HepG2 (cell line): ENCODE results near the gene HDGFL2. TPM values are rescaled to one million over a fixed set of nuclear protein-coding genes. Genes with fewer than 3 reads are reported as not detected.

Source experiments
- ATAC-seq: fragments of 200-7000 bp; cut with Tn5 transposase; 3 replicates; pipeline ENCODE4 v1.9.1; 2020; ENCODE audit warnings: mild to moderate bottlenecking, moderate library complexity
- BruUV-seq: library from RNA; stranded (reverse); fragments of 400-500 nt; replicated peaks from 2 replicates; lab custom pipeline; 2021; lab: Mats Ljungman, UMichigan
- CTCF ChIA-PET: fragments of 300-600 bp; formaldehyde crosslinking; extraction: SDS; loops from one replicate; lab custom pipeline; 2021; ENCODE audit warnings: low total read pairs, inconsistent platforms, low intra/inter-chr PET ratio; lab: Yijun Ruan, JAX
- POLR2A ChIA-PET: fragments of 350-600 bp; sonication (Branson Sonifier 250); formaldehyde crosslinking; loops from one replicate; lab custom pipeline; 2020; ENCODE audit warnings: antibody characterized with exemption, inconsistent platforms; lab: Yijun Ruan, JAX
- DNase-seq: peaks from one replicate; pipeline ENCODE4 v3.0.0-alpha.2; 2015; ENCODE audit warnings: low spot score
- FAIRE-seq: peaks from 3 replicates; lab custom pipeline; 2011; peaks lifted over from hg19 to GRCh38; lab: Jason Lieb, UNC
- H2AFZ ChIP-seq: one replicate; pipeline ENCODE4 v1.6.1; 2011; ENCODE audit warnings: low read length, inconsistent platforms
- H3K27ac ChIP-seq: fragments of 300-600 bp; 3 replicates; pipeline ENCODE4 v1.8.0; 2011; ENCODE audit warnings: mixed run types, mild to moderate bottlenecking, mixed read lengths, low read length, inconsistent platforms; ENCODE audit not compliant: insufficient read depth; ENCODE audit errors: extremely low read length
- H3K27me3 ChIP-seq, 2 experiments: fragments of 200-600 bp in 1 of 2; 2 replicates in 1 of 2; 3 replicates in 1 of 2; pipeline versions ENCODE4 v1.6.0 to v1.8.0; 2011; ENCODE audit warnings: low read length in 2 of 2, mild to moderate bottlenecking in 2 of 2, moderate library complexity in 2 of 2, inconsistent platforms in 1 of 2; ENCODE audit not compliant: insufficient read depth in 2 of 2, control insufficient read depth in 1 of 2
- H3K36me3 ChIP-seq, 2 experiments: fragments of 200-600 bp in 1 of 2; replicated peaks in 1 of 2; 2 replicates in 1 of 2; 3 replicates in 1 of 2; pipeline versions ENCODE4 v1.5.1 to v1.8.0; 2011; ENCODE audit warnings: low read length in 2 of 2, inconsistent platforms in 1 of 2; ENCODE audit not compliant: insufficient read depth in 2 of 2, control insufficient read depth in 1 of 2
- H3K4me1 ChIP-seq: 2 replicates; pipeline ENCODE4 v1.5.1; 2012; ENCODE audit warnings: low read length, inconsistent platforms; ENCODE audit not compliant: insufficient read depth
- H3K4me2 ChIP-seq: 2 replicates; pipeline ENCODE4 v1.6.0; 2011; ENCODE audit warnings: low read depth, low read length, inconsistent platforms
- H3K4me3 ChIP-seq, 3 experiments: fragments of 200-600 bp in 1 of 3; sonication (generic), shearing (Covaris generic) in 1 of 3; replicated peaks in 1 of 3; 2 replicates each; pipeline ENCODE4 v1.5.1; 2011 to 2016; ENCODE audit warnings: low read length in 3 of 3, inconsistent platforms in 2 of 3, low read depth in 2 of 3, mild to moderate bottlenecking in 2 of 3, control low read depth in 1 of 3, mixed read lengths in 1 of 3; ENCODE audit not compliant: insufficient read depth in 1 of 3
- H3K79me2 ChIP-seq: one replicate; pipeline ENCODE4 v1.6.1; 2011; ENCODE audit warnings: low read length, inconsistent platforms; ENCODE audit not compliant: insufficient read depth
- H3K9ac ChIP-seq: 2 replicates; pipeline ENCODE4 v1.6.0; 2011; ENCODE audit warnings: mild to moderate bottlenecking, low read depth, low read length, inconsistent platforms; ENCODE audit not compliant: insufficient read depth
- H3K9me3 ChIP-seq: 2 replicates; pipeline ENCODE4 v1.5.1; 2012; ENCODE audit warnings: mild to moderate bottlenecking, low read length
- H4K20me1 ChIP-seq: 2 replicates; pipeline ENCODE4 v1.6.0; 2011; ENCODE audit warnings: inconsistent platforms, mild to moderate bottlenecking, low read length, moderate library complexity; ENCODE audit not compliant: insufficient read depth
- ATF5 ChIP-seq: sonication (generic); formaldehyde crosslinking; IDR thresholded peaks from 2 replicates; pipeline ENCODE4 v1.4.0; 2020; ENCODE audit warnings: mild to moderate bottlenecking, low read depth, missing genetic modification reagents
- BORCS8-MEF2B ChIP-seq: sonication (generic); formaldehyde crosslinking; IDR thresholded peaks from 2 replicates; pipeline ENCODE4 v1.8.0; 2022; ENCODE audit warnings: mild to moderate bottlenecking, missing genetic modification reagents
- CREM ChIP-seq, 2 experiments: sonication (generic) in 1 of 2; formaldehyde crosslinking in 1 of 2; IDR thresholded peaks; 2 replicates each; pipeline versions ENCODE4 v1.4.0 to v1.6.1; 2016 to 2020; ENCODE audit warnings: antibody characterized with exemption in 1 of 2, mild to moderate bottlenecking in 1 of 2, missing genetic modification reagents in 1 of 2
- GPN1 ChIP-seq: sonication (generic); formaldehyde crosslinking; IDR thresholded peaks from 2 replicates; pipeline ENCODE4 v1.5.1; 2020; ENCODE audit warnings: missing genetic modification reagents, borderline replicate concordance
- HMG20A ChIP-seq: IDR thresholded peaks from 2 replicates; pipeline ENCODE4 v1.6.1; 2016; ENCODE audit warnings: borderline replicate concordance
- KLF11 ChIP-seq: IDR thresholded peaks from 2 replicates; pipeline ENCODE4 v1.6.1; 2016; ENCODE audit warnings: missing compliant biosample characterization
- NR2C2 ChIP-seq: sonication (generic); formaldehyde crosslinking; IDR thresholded peaks from 2 replicates; pipeline ENCODE4 v1.4.0; 2020; ENCODE audit warnings: missing genetic modification reagents, mild to moderate bottlenecking, moderate library complexity, borderline replicate concordance
- POLR2AphosphoS2 ChIP-seq: IDR thresholded peaks from 2 replicates; pipeline ENCODE4 v1.6.1; 2011; ENCODE audit warnings: low read depth, low read length, improper control_type of control experiment
- RCOR2 ChIP-seq: IDR thresholded peaks from 2 replicates; pipeline ENCODE4 v1.6.1; 2016; ENCODE audit warnings: missing biosample characterization, missing genetic modification reagents
- SMARCE1 ChIP-seq: fragments of 450-650 bp; IDR thresholded peaks from 2 replicates; pipeline ENCODE4 v1.6.1; 2017; ENCODE audit warnings: borderline replicate concordance
- ZBTB49 ChIP-seq: sonication (generic); formaldehyde crosslinking; IDR thresholded peaks from 2 replicates; pipeline ENCODE4 v1.4.0; 2020; ENCODE audit warnings: missing genetic modification reagents, borderline replicate concordance
- ZBTB7B ChIP-seq: sonication (generic); formaldehyde crosslinking; IDR thresholded peaks from 2 replicates; pipeline ENCODE4 v1.4.0; 2020; ENCODE audit warnings: missing genetic modification reagents
- ZBTB8A ChIP-seq: sonication (generic); formaldehyde crosslinking; IDR thresholded peaks from 2 replicates; pipeline ENCODE4 v1.4.0; 2020; ENCODE audit warnings: mild to moderate bottlenecking, low read depth, missing genetic modification reagents, borderline replicate concordance
- ZNF143 ChIP-seq: sonication (generic); formaldehyde crosslinking; IDR thresholded peaks from 2 replicates; pipeline ENCODE4 v1.4.0; 2020; ENCODE audit warnings: missing genetic modification reagents
- ZNF704 ChIP-seq: sonication (generic); formaldehyde crosslinking; IDR thresholded peaks from 2 replicates; pipeline ENCODE4 v1.8.1; 2023; ENCODE audit warnings: mild to moderate bottlenecking, inconsistent platforms, moderate library complexity, missing genetic modification reagents, borderline replicate concordance
- ZNF780A ChIP-seq: sonication (generic); formaldehyde crosslinking; IDR thresholded peaks from 2 replicates; pipeline ENCODE4 v1.8.0; 2022; ENCODE audit warnings: mild to moderate bottlenecking, missing genetic modification reagents, moderate library complexity
- ZNF883 ChIP-seq: sonication (generic); formaldehyde crosslinking; IDR thresholded peaks from 2 replicates; pipeline ENCODE4 v1.5.1; 2020; ENCODE audit warnings: mild to moderate bottlenecking, missing genetic modification reagents; ENCODE audit errors: not compliant biosample characterization
- WGBS: methylation state at CpG from one replicate; pipeline ENCODE4 v1.1.6; 2017; ENCODE audit warnings: low lambda C conversion rate; 5-methylcytosine and 5-hydroxymethylcytosine counted together
- in situ Hi-C: cut with HindIII; loops from 2 replicates; pipeline ENCODE4 v1.10.0; 2017; ENCODE audit warnings: low pct_unique_long_range_greater_than_20kb; ENCODE audit not compliant: extremely low pct_ligation_motif_present
- intact Hi-C: fragments of 100-400 bp; cut with micrococcal nuclease; formaldehyde crosslinking; loops from one replicate; pipeline ENCODE4 v1.10.0; 2022; ENCODE audit not compliant: unreplicated experiment
- polyA plus RNA-seq, 8 experiments: library from polyadenylated mRNA; depleted of rRNA in 3 of 8; stranded (reverse) in 7 of 8; unstranded in 1 of 8; fragments of >200 nt; fragmentation: Illumina TruSeq in 4 of 8; extraction: Trizol in 4 of 8; gene quantifications; 2 replicates each; pipeline versions ENCODE4 v1.2.1 to v1.2.3, GENCODE V29; 2011 to 2016; ENCODE audit warnings: low read depth in 4 of 8, missing spikeins in 1 of 8, mixed read lengths in 1 of 8; ENCODE audit not compliant: insufficient read depth in 1 of 8
- total RNA-seq, 5 experiments: library from RNA; depleted of rRNA; stranded (reverse); fragments of >200 nt; fragmentation: Illumina TruSeq; extraction: Trizol; gene quantifications; 2 replicates each; pipeline ENCODE4 v1.2.3, GENCODE V29; 2016; ENCODE audit warnings: low read depth in 1 of 5

HDGFL2 gene
- total and polyA plus RNA-seq, 2 of the 13 experiments (the other 11 are each of a cell fraction or from before 2014, with no cell fraction given) = 20.0 to 51.1 TPM

- no peaks in the 10 kb centered on the region for H3K4me1 ChIP-seq
- in situ Hi-C loops (no loop called here), intact Hi-C loops (no loop called here)
- 100% methylated on average over 4 of the region's 12 CpGs for WGBS
- no peak for DNase-seq
- no peaks in the 10 kb centered on the region for H3K27me3 ChIP-seq
- no peaks in the 10 kb centered on the region for H3K79me2 ChIP-seq
- no peak overlapping the region for H3K4me3 ChIP-seq
- no TSS peak for BruUV-seq
- H2AFZ ChIP-seq = no peak overlapping the region
- ATAC-seq = no peak
- H3K9ac ChIP-seq = no peak overlapping the region
- POLR2A ChIA-PET = no interaction called here
- no peak overlapping the region for H3K27ac ChIP-seq
- no peak overlapping the region for H3K4me2 ChIP-seq
- no peaks in the 10 kb centered on the region for H4K20me1 ChIP-seq
- peaks cover 3 to 7% of the 10 kb centered on the region in 2 experiments; a peak in 2 of 5 replicates for H3K36me3 ChIP-seq
- CTCF ChIA-PET = no interaction called here
- TF ChIP-seq ZNF780A (CRISPR knock-in tag) (no peak), ZNF883 (CRISPR knock-in tag) (no peak), NR2C2 (CRISPR knock-in tag) (no peak), BORCS8-MEF2B (CRISPR knock-in tag) (no peak), KLF11 (no peak), ZBTB7B (CRISPR knock-in tag) (no peak), ZBTB49 (CRISPR knock-in tag) (no peak), SMARCE1 (no peak), CREM (IDR thresholded peaks at IDR 0.05) (no peak), CREM (CRISPR knock-in tag; IDR thresholded peaks at IDR 0.05) (no peak), RCOR2 (CRISPR knock-in tag) (no peak), ZNF704 (no peak), ZBTB8A (no peak), ATF5 (CRISPR knock-in tag) (no peak), POLR2AphosphoS2 (no peak), HMG20A (CRISPR knock-in tag) (no peak), GPN1 (CRISPR knock-in tag) (no peak), ZNF143 (CRISPR knock-in tag) (no peak)
- TF ChIP-seq, all 625 proteins: peak for 0
- no peaks in the 10 kb centered on the region for H3K9me3 ChIP-seq
- no peak for FAIRE-seq
Observed at GRCh38 chr19:4507150-4507452, 35.0 kb downstream of the HDGFL2 start.
